NT2/D1 (cell line): ENCODE results near the gene C3orf70.

Source experiments
- DNase-seq: peaks from one replicate; pipeline ENCODE4 v3.0.0-alpha.2; 2011; ENCODE audit warnings: low read depth, low spot score
- H3K27me3 ChIP-seq: 2 replicates; pipeline ENCODE4 v1.6.0; 2011; ENCODE audit warnings: mild to moderate bottlenecking; ENCODE audit not compliant: insufficient read length, insufficient read depth
- H3K36me3 ChIP-seq: 2 replicates; pipeline ENCODE4 v1.6.1; 2011; ENCODE audit warnings: mild to moderate bottlenecking, low read length, mixed read lengths; ENCODE audit not compliant: insufficient read depth, insufficient read length
- H3K4me1 ChIP-seq: 2 replicates; pipeline ENCODE4 v1.5.1; 2011; ENCODE audit not compliant: insufficient read depth, insufficient read length
- H3K4me3 ChIP-seq: 2 replicates; pipeline ENCODE4 v1.5.1; 2011; ENCODE audit warnings: low read depth; ENCODE audit not compliant: insufficient read length
- H3K9ac ChIP-seq: 2 replicates; pipeline ENCODE4 v1.6.0; 2011; ENCODE audit warnings: low read depth; ENCODE audit not compliant: insufficient read length
- H3K9me3 ChIP-seq: 2 replicates; pipeline ENCODE4 v1.5.1; 2011; ENCODE audit warnings: mild to moderate bottlenecking, low read length; ENCODE audit not compliant: insufficient read depth
- SUZ12 ChIP-seq: IDR thresholded peaks from 2 replicates; pipeline ENCODE4 v1.6.1; 2011; ENCODE audit not compliant: insufficient read length, insufficient read depth; ENCODE audit errors: extremely low read depth
- YY1 ChIP-seq: IDR thresholded peaks from 2 replicates; pipeline ENCODE4 v1.6.1; 2011; ENCODE audit not compliant: insufficient read length, insufficient read depth
- ZNF274 ChIP-seq: IDR thresholded peaks from 2 replicates; pipeline ENCODE4 v1.6.1; 2011; ENCODE audit warnings: mild to moderate bottlenecking, low read depth, low read length

C3orf70 gene

GRCh38 chr3:185030951-185031350 lies 121.9 kb downstream of the C3orf70 start:
- Histone ChIP-seq H3K36me3 (peaks cover 9% of the 10 kb centered on the region), H3K9ac (no peak overlapping the region), H3K4me1 (peaks cover 3% of the 10 kb centered on the region), H3K27me3 (no peaks in the 10 kb centered on the region), H3K9me3 (no peaks in the 10 kb centered on the region), H3K4me3 (no peak overlapping the region)
- TF ChIP-seq ZNF274 (no peak), SUZ12 (no peak), YY1 (no peak)
- DNase-seq: no peak

GRCh38 chr3:185030399-185030798 lies 122.5 kb downstream of the C3orf70 start:
- Histone ChIP-seq H3K9ac (no peak overlapping the region), H3K4me1 (peaks cover 3% of the 10 kb centered on the region), H3K27me3 (no peaks in the 10 kb centered on the region), H3K9me3 (no peaks in the 10 kb centered on the region), H3K4me3 (no peak overlapping the region), H3K36me3 (peaks cover 9% of the 10 kb centered on the region)
- TF ChIP-seq YY1 (no peak), SUZ12 (no peak), ZNF274 (no peak)
- DNase-seq: no peak

- H3K9ac ChIP-seq: no peak overlapping the region
- H3K4me1 ChIP-seq: peaks cover 3% of the 10 kb centered on the region
- H3K36me3 ChIP-seq: peaks cover 9% of the 10 kb centered on the region
- no peak for DNase-seq
- TF ChIP-seq ZNF274 (no peak), YY1 (no peak), SUZ12 (no peak)
- H3K4me3 ChIP-seq: no peak overlapping the region
- H3K27me3 ChIP-seq: no peaks in the 10 kb centered on the region
- no peaks in the 10 kb centered on the region for H3K9me3 ChIP-seq
Measured at GRCh38 chr3:185029086-185029485, 123.8 kb downstream of the C3orf70 start.

- H3K9me3 ChIP-seq: no peaks in the 10 kb centered on the region
- no peak overlapping the region for H3K9ac ChIP-seq
- TF ChIP-seq YY1 (no peak), SUZ12 (no peak), ZNF274 (no peak)
- H3K27me3 ChIP-seq: no peaks in the 10 kb centered on the region
- no peak for DNase-seq
- H3K4me3 ChIP-seq: no peak overlapping the region
- H3K36me3 ChIP-seq: peaks cover 9% of the 10 kb centered on the region
- H3K4me1 ChIP-seq: peaks cover 3% of the 10 kb centered on the region
Measured at GRCh38 chr3:185028121-185028520, 124.7 kb downstream of the C3orf70 start.
